Muscle of leg (tissue), 11 donors: Measurements from ENCODE around the gene POTEI. TPM values are rescaled to one million over a fixed set of nuclear protein-coding genes. Genes with fewer than 3 reads are reported as not detected.
"Not testable (repeated sequence)": the region's sequence is repeated elsewhere in the genome, so short reads cannot be mapped to it uniquely, and the experiment has no call there.

ENCODE experiments used
- DNase-seq: peaks from one replicate; pipeline ENCODE4 v3.0.0; 2013
- H3K27ac ChIP-seq: one replicate; pipeline ENCODE4 v1.5.1; 2013; ENCODE audit warnings: mild to moderate bottlenecking, low read length, control low read depth
- H3K27me3 ChIP-seq: one replicate; pipeline ENCODE4 v1.6.1; 2013; ENCODE audit warnings: low read length; ENCODE audit not compliant: control insufficient read depth, insufficient read depth
- H3K36me3 ChIP-seq: one replicate; pipeline ENCODE4 v1.6.1; 2013; ENCODE audit warnings: low read length; ENCODE audit not compliant: control insufficient read depth, insufficient read depth
- H3K4me1 ChIP-seq: one replicate; pipeline ENCODE4 v1.6.1; 2013; ENCODE audit warnings: low read length; ENCODE audit not compliant: control insufficient read depth, insufficient read depth
- H3K4me3 ChIP-seq: one replicate; pipeline ENCODE4 v1.5.1; 2013; ENCODE audit warnings: low read length, control low read depth
- H3K9me3 ChIP-seq: replicated peaks from 2 replicates; pipeline ENCODE4 v1.6.1; 2013; ENCODE audit warnings: low read depth, low read length; ENCODE audit not compliant: control insufficient read depth
- WGBS: methylation state at CpG from one replicate; pipeline ENCODE4 v1.1.5; 2013; ENCODE audit warnings: missing lambda C conversion rate; ENCODE audit not compliant: insufficient coverage; 5-methylcytosine and 5-hydroxymethylcytosine counted together
- polyA plus RNA-seq, 8 donors: library from polyadenylated mRNA; unstranded; fragments of 120-200 nt; gene quantifications; one replicate each; pipeline versions ENCODE4 v1.2.1 to v1.2.3, GENCODE V29; 2013; ENCODE audit warnings: inconsistent platforms in 1 of 8, low replicate concordance in 1 of 8; ENCODE audit not compliant: insufficient read length in 8 of 8, insufficient read depth in 1 of 8
- total RNA-seq: library from RNA; stranded (reverse); fragments of 120-200 nt; gene quantifications from one replicate; pipeline ENCODE4 v1.2.4, GENCODE V29; 2013

POTEI gene
- total and polyA plus RNA-seq, 9 donors, result 0.04 to 0.14 (median 0.07) TPM; not detected in 2

DNA sequence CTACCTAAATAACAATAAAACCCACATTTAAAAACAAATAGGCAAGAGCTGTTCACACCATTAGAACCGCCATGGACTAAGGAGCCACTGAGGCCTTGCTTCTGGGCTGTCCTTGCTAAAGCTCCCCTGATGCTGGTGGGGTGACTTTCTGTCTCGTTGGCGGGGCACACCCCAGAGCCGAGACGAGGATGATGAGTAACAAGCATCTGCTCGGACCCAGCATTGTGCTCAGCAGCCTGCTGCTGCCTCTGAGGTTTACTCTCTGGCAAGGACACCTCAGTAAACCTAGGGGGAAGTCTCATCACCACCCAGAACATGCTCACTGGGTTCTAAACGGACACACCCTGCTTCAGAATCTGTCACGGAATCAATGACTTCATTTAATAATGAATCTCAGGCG is 22.5 kb upstream of the POTEI start:
- not testable (repeated sequence) for H3K27ac ChIP-seq, H3K9me3 ChIP-seq, H3K36me3 ChIP-seq, H3K27me3 ChIP-seq, H3K4me1 ChIP-seq, DNase-seq, H3K4me3 ChIP-seq
- WGBS, result no CpG with 5 or more reads among the region's 9 CpGs

GRCh38 chr2:130531225-130531624 is 22.1 kb upstream of the POTEI start:
- WGBS, result no CpG with 5 or more reads among the region's 5 CpGs
- H3K27me3 ChIP-seq, H3K4me1 ChIP-seq, H3K27ac ChIP-seq, H3K9me3 ChIP-seq, H3K4me3 ChIP-seq, H3K36me3 ChIP-seq, DNase-seq: not testable (repeated sequence)

DNA sequence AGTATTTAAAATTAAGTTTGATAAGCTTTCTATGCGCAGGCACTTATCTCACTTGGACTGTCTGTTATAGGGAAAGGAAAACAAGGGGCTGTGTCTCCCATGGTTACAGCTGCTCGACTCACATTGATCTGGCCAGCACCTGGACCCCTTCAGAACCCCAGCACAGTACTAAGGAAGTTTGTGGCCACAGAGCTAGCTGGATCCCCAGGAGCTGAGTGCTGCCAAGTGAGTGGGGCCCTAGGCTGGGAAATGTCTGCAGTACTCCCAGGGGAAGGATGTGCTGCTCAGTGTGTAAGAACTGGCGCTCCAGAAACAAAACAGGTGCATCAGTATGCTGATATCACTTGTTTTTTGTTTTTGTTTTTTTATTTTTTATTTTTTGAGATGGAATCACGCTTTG is 21.1 kb upstream of the POTEI start:
- H3K27ac ChIP-seq, H3K4me3 ChIP-seq, H3K27me3 ChIP-seq, H3K36me3 ChIP-seq, H3K9me3 ChIP-seq, H3K4me1 ChIP-seq, DNase-seq: not testable (repeated sequence)
- WGBS, result no CpG with 5 or more reads among the region's 4 CpGs

GRCh38 chr2:130529545-130529944 is 20.4 kb upstream of the POTEI start:
- WGBS, result no CpG with 5 or more reads among the region's 6 CpGs
- not testable (repeated sequence) for H3K36me3 ChIP-seq, H3K4me1 ChIP-seq, H3K9me3 ChIP-seq, H3K4me3 ChIP-seq, H3K27me3 ChIP-seq, H3K27ac ChIP-seq, DNase-seq

DNA sequence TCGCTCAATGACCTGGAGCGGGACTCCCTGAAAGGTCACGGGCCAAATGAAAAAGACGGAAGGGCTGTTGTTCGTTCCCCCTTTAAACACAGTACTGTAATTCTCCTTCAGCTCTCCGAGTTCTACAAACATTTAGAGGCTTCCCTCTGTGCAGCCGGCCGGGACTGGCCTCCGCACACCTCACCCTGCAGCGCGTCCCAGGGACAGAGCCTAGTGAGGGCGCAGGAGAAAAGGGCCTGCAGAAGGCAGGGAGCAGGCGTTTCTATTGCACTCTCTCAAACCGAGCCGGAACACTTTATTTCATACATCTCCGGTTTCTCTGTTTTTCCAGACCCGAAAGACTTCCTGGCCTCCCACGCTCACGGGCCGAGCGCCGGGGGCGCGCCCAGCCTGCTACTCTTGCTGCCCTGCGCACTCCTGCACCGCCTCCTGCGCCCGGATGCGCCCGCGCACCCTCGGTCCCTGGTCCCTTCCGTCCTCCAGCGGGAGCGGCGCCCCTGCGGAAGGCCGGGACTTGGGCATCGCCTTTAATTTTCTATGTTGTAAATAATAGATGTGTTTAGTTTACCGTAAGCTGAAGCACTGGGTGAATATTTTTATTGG is 18.3 kb upstream of the POTEI start:
- no CpG with 5 or more reads among the region's 40 CpGs for WGBS
- not testable (repeated sequence) for H3K4me1 ChIP-seq, DNase-seq, H3K9me3 ChIP-seq, H3K4me3 ChIP-seq, H3K27me3 ChIP-seq, H3K27ac ChIP-seq, H3K36me3 ChIP-seq

DNA sequence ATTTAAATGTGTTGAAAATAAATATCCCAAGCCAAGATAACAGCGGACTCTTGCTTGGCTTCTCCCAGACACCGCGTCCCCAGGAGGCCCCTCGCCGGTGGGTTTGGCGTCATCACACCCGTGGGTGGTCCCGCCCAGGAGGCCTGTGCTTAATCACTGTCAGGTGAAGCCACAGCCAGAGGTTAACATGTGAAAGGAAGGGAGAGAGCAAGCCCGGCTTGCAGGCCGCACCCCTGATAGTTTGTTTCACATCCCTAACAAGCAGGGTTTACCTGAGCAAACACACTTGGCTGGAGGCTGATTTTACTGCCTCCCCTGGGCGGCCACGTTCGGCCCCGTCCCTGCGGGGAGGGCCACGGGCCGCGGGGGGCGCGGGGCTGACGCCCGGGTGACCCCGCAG is 13.3 kb upstream of the POTEI start:
- DNase-seq, H3K27me3 ChIP-seq, H3K27ac ChIP-seq, H3K36me3 ChIP-seq, H3K9me3 ChIP-seq, H3K4me3 ChIP-seq, H3K4me1 ChIP-seq: not testable (repeated sequence)
- no CpG with 5 or more reads among the region's 23 CpGs for WGBS

GRCh38 chr2:130520992-130521391 is 11.9 kb upstream of the POTEI start, which contains the start of gene CFC1B:
Gene CFC1B, plus strand, starts transcription at chr2:130521222. Its CDS starts 263 bp downstream, at chr2:130521485.
- H3K4me1 ChIP-seq, DNase-seq, H3K36me3 ChIP-seq, H3K27ac ChIP-seq, H3K27me3 ChIP-seq, H3K9me3 ChIP-seq, H3K4me3 ChIP-seq: not testable (repeated sequence)
- WGBS, result no CpG with 5 or more reads among the region's 7 CpGs

DNA sequence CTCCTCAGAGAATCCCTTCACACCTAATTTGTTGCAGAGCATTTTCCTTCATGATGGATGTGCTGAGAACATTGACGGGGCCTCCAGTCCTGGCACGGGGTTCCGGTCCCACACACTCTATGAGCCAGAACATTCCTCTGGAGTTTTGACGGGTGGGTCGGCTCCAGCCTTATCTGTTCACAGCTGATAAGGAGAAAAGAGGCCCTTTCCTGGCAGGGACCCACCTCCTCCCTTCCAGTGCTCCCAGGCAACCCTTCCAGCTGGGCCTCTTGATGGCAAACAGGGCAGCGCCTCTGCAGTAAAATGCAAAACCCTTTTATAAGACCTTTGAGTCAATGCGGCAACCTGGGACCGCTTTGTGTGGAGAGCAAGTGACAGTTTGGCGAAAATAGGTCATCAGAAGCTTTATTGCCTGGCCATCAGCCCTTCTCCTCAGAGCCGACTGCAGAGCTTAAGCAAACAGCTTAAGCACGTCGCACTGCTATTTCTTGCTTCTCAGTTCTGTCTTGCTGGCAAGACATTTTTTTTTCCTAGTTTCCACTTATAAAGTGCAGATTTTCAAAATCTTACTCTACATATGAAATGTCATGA is 9.5 kb upstream of the POTEI start:
- H3K4me3 ChIP-seq, H3K9me3 ChIP-seq, DNase-seq, H3K36me3 ChIP-seq, H3K27me3 ChIP-seq, H3K27ac ChIP-seq, H3K4me1 ChIP-seq: not testable (repeated sequence)
- no CpG with 5 or more reads among the region's 12 CpGs for WGBS

DNA sequence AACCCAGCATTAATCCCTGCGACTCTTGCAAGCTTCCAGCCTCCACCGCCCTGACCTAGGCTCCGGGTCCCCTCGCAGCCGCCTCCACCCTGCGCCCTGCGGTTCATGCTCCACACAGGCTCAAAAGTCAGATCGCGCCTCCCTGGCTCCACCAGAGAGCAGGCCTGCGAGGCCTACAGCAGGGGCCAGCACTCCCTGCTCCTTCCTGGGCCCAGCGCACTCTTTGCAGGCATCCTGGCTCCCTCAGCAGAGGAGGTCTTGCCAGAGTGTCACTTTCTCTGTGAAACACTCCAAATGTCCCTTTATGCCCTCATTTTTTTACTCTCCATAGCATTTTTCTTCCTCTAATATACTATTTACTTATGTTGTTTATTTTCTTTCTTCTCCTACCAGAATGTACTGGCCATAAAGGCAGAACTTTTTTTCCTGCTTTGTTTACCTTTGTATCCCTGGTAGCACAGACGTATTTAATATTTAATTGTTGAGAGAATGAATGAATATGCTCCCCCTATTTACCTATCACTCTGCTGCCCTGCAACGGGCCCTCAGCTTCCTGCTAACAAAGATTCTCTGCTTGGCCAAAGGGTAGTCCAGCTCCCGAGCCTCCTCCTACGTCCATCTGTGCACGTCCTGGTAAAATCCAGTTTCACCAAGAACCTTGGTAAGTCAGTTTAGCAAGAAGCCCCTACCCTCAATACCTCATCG is 2.8 kb upstream of the POTEI start:
- not testable (repeated sequence) for H3K9me3 ChIP-seq, H3K27ac ChIP-seq, DNase-seq, H3K36me3 ChIP-seq, H3K4me3 ChIP-seq, H3K4me1 ChIP-seq, H3K27me3 ChIP-seq
- WGBS, result no CpG with 5 or more reads among the region's 17 CpGs

- DNase-seq, H3K4me1 ChIP-seq, H3K9me3 ChIP-seq, H3K27ac ChIP-seq, H3K27me3 ChIP-seq, H3K4me3 ChIP-seq, H3K36me3 ChIP-seq: not testable (repeated sequence)
- WGBS, result no CpG with 5 or more reads among the region's 31 CpGs
These were observed 1.9 kb upstream of the POTEI start for GRCh38 chr2:130510807-130511746.
